AG10803 (cell line): ENCODE data around the gene MANSC1.
"Not testable (repeated sequence)": the region's sequence is repeated elsewhere in the genome, so short reads cannot be mapped to it uniquely, and the experiment has no call there.

Source experiments
- DNase-seq: peaks from one replicate; pipeline ENCODE4 v3.0.0; 2010; ENCODE audit warnings: low read depth
- H3K4me3 ChIP-seq: 2 replicates; pipeline ENCODE4 v1.5.1; 2011; ENCODE audit warnings: mild to moderate bottlenecking, low read length, control low read depth
- TF ChIP-seq, protein P1 (sequence below): conservative IDR thresholded peaks from 2 replicates; pipeline ENCODE4 v1.5.1; 2011; ENCODE audit warnings: mild to moderate bottlenecking, low read length, control low read depth, inconsistent platforms

MANSC1 gene

DNA sequence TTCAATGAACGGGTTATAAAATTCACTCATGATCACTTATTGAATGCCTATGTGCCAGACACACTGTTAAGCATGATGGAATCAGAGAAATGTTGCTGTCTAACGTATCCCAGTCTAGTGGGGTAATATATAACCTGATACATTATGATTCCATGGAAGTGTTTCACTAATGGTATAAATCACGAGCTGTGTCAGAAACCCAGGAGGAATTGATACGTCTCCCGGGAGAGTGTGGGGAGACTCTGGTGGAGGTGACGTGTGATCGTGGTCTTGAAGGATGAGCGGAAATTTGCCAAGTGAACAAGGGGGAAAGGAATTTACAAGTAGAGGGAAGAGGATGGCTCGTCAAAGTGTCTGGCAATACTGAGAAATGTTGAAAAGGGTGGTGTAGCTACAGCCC lies 26.5 kb downstream of the MANSC1 start:
- TF ChIP-seq, protein P1, sequence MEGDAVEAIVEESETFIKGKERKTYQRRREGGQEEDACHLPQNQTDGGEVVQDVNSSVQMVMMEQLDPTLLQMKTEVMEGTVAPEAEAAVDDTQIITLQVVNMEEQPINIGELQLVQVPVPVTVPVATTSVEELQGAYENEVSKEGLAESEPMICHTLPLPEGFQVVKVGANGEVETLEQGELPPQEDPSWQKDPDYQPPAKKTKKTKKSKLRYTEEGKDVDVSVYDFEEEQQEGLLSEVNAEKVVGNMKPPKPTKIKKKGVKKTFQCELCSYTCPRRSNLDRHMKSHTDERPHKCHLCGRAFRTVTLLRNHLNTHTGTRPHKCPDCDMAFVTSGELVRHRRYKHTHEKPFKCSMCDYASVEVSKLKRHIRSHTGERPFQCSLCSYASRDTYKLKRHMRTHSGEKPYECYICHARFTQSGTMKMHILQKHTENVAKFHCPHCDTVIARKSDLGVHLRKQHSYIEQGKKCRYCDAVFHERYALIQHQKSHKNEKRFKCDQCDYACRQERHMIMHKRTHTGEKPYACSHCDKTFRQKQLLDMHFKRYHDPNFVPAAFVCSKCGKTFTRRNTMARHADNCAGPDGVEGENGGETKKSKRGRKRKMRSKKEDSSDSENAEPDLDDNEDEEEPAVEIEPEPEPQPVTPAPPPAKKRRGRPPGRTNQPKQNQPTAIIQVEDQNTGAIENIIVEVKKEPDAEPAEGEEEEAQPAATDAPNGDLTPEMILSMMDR: no peak
- H3K4me3 ChIP-seq: no peak overlapping the region
- peak; percentile 54 for DNase-seq

DNA sequence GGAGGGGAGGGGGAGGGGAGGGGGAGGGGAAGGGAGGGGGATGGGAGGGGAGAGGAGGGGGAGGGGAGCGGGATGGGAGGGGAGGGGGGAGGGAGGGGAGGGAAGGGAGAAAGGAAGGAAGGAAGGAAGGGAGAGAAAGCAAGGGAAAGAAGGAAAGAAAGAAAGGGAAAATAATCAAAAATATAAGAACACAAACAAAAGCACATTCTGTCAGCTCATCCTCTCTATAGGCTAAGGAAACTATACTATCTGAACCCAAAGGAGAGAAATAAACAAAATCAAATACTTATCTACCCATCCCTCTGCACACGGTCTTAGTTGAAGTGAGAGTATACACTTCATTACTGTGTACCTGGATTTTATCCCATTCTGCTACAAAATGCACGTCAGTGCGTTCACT lies 26.9 kb downstream of the MANSC1 start:
- H3K4me3 ChIP-seq: no peak overlapping the region
- DNase-seq: no peak
- TF ChIP-seq, protein P1: no peak

DNA sequence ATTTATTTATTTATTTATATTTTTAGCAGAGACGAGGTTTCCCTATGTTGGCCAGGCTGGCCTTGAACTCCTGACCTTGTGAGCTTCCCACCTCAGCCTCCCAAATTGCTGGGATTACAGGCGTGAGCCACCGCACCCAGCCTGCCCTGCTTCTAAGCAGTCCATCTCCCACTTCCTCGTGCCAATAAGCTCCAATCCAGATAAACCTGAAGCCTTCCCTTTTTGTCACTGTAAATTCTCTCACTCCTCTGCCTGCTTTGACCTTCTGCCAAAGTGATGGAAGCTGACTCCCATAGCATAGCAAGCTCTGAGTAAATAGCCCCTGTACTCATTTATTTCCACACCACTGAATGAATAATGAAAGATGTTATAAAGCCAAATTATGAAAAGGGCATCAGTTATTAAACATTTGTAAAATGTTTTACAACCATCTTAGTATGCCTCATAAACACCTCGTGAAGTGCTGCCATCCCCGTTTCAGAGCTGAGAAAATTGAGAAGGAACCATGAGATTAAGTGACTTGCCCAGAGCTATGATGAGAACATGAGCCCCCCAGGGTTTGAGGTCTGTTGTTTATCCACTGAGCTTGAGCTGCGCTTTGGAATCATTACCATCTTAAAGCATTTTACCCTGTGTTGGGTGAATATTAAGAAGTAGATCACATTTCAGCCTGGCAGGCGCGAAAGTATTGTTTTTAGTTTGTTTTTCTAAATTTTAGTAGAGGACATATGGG lies 30.4 kb downstream of the MANSC1 start:
- peak; percentile 7 for DNase-seq

DNA sequence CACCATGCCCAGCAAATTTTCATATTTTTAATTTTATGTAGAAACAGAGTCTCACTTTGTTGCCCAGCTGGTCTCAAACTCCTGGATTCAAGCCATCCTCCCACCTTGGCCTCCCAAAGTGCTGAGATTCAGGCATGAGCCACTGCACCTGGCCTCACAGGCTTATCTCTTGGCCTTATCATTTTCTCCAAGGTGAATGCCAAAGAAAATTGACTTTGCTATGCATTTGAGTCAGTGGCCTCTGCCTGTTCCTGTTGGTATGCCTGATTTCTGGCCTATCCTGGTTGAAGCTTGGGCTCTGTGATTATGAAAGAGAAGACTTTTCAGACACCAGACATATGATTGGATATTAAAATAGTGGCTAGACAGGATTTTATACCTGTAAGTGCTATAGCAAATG lies 34.2 kb downstream of the MANSC1 start:
- DNase-seq: no peak
- TF ChIP-seq, protein P1: no peak
- no peak overlapping the region for H3K4me3 ChIP-seq

More for the DNA sequence above, 30.4 kb downstream of the MANSC1 start:
- H3K4me3 ChIP-seq: no peak overlapping the region
- TF ChIP-seq, protein P1: no peak

DNA sequence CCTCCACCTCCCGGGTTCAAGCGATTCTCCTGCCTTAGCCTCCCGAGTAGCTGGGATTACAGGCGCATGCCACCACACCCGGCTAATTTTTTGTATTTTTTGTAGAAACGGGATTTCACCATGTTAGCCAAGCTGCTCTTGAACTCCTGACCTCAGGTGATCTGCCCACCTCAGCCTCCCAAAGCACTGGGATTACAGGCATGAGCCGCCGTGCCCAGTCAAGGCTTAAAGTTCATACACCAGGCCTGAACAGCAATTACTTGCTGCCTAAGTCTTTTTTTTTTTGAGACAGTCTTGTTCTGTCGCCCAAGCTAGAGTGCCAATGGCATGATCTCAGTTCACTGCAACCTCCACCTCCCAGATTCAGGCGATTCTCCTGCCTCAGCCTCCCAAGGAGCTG lies 39.3 kb downstream of the MANSC1 start:
- not testable (repeated sequence) for DNase-seq, H3K4me3 ChIP-seq

DNA sequence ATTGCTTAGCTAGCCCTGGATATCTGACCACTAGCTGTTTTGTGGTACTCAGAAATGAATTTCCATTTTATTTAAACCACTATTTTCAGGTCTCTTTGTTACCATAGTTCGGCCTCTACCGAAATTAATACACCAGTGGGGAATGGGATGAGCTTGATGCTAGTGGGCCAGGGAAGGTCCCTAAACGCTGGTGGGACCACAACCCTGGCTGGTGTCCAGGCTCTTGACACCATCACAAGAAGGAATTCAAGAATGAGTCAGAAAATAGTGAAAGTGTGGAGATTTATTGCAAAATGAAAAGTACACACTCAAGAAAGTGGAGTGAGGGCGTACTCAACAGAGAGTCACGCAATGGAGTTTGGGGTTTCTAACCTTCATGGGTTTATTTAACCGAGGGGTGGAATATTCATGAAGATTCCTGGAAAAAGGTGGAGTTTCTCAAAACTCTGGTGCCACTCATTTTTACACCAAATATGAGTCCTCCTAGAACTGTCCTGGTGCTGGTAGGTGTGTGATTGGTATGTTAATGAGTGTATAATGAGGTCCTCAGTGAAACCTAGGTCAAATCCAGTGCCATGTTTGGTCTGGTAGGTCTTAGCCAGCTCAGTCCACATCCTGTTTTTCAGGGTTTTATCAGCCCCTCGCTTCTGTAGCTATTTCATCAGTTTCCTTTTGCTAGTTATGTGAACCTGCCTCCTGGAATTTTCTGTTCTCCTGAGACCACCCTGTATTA lies 44.3 kb downstream of the MANSC1 start:
- no peak overlapping the region for H3K4me3 ChIP-seq
- no peak for DNase-seq
- TF ChIP-seq, protein P1: no peak

DNA sequence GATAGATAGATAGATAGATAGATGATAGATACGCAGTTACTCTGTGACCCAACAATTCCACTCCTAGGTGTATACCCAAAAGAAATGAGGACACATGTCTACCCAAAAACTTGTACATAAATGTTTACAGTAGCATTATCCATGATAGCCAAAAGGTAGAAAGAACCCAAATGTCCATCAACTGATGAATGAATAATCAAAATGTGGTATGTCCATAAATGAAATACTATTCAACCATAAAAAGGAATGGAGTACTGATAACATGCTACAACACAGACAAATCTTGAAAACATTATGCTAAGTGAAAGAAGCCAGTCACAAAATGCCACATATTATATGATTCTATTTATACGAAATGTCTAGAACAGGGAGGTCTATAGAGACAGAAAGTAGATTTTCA lies 47.1 kb downstream of the MANSC1 start:
- no peak overlapping the region for H3K4me3 ChIP-seq
- no peak for DNase-seq
- TF ChIP-seq, protein P1: no peak
